22Rv1 (cell line): Measurements from ENCODE around the gene SLC45A1.

Experiments
- ZFX ChIP-seq: fragments of 450-650 bp; IDR thresholded peaks from 2 replicates; pipeline ENCODE4 v1.6.1; 2017; ENCODE audit warnings: antibody characterized with exemption, borderline replicate concordance
- TF ChIP-seq, protein P1 (sequence below): fragments of 450-650 bp; IDR thresholded peaks from 2 replicates; pipeline ENCODE4 v1.5.1; 2017; ENCODE audit warnings: mild to moderate bottlenecking

DNA sequence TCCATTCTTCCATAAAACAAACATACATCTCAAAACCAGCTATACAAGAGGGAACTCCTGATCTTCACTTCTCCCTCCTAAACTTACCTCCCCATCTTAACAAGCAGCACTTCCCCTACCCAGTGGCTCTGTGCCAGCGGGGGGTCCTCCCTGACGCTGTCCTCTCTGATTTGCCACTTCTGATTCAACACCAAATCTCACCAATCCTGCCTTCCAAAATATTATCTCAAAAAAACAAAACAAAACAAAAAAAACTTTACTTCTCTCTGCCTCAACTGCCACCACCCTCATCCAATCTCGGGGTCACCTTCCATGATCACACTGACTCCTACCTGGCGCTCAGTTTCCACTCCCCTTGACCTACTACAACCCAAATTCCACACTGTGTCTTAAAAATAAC, 72.8 kb downstream of the SLC45A1 start:
- TF ChIP-seq, protein P1, sequence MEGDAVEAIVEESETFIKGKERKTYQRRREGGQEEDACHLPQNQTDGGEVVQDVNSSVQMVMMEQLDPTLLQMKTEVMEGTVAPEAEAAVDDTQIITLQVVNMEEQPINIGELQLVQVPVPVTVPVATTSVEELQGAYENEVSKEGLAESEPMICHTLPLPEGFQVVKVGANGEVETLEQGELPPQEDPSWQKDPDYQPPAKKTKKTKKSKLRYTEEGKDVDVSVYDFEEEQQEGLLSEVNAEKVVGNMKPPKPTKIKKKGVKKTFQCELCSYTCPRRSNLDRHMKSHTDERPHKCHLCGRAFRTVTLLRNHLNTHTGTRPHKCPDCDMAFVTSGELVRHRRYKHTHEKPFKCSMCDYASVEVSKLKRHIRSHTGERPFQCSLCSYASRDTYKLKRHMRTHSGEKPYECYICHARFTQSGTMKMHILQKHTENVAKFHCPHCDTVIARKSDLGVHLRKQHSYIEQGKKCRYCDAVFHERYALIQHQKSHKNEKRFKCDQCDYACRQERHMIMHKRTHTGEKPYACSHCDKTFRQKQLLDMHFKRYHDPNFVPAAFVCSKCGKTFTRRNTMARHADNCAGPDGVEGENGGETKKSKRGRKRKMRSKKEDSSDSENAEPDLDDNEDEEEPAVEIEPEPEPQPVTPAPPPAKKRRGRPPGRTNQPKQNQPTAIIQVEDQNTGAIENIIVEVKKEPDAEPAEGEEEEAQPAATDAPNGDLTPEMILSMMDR: no peak
- TF ChIP-seq ZFX: no peak
